PC-9 (cell line): ENCODE data around the gene NPBWR2.

Experiments used
- EZH2 ChIP-seq: fragments of 200-600 bp; sonication (generic); IDR thresholded peaks from 2 replicates; pipeline ENCODE4 v1.8.0; 2017; ENCODE audit warnings: antibody characterized with exemption, low read depth
- TF ChIP-seq, protein P1 (sequence below): fragments of 200-600 bp; sonication (generic); conservative IDR thresholded peaks from 2 replicates; pipeline ENCODE4 v1.6.1; 2017; ENCODE audit warnings: mixed run types, antibody characterized with exemption, mild to moderate bottlenecking, moderate library complexity

DNA sequence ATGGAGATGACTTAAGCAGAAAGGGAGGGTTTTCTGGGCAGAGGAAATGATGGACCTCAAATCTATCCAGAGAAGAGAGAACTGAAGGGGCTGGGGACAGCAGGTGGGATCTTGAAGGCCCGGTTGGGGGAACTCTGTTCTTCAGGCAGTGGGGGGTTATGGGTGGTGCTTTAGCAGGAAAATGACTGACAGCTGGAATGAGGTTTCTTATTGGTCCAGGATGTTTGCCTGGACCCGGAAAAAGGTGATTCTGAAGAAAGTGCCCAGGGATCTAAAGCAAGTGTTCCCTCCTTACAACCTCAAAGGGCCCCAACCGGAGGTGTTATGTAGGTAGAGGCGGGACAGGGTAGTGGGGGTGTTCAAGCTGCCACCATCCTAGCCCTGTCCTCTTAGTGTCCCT, 11.9 kb downstream of the NPBWR2 start:
- TF ChIP-seq, protein P1, sequence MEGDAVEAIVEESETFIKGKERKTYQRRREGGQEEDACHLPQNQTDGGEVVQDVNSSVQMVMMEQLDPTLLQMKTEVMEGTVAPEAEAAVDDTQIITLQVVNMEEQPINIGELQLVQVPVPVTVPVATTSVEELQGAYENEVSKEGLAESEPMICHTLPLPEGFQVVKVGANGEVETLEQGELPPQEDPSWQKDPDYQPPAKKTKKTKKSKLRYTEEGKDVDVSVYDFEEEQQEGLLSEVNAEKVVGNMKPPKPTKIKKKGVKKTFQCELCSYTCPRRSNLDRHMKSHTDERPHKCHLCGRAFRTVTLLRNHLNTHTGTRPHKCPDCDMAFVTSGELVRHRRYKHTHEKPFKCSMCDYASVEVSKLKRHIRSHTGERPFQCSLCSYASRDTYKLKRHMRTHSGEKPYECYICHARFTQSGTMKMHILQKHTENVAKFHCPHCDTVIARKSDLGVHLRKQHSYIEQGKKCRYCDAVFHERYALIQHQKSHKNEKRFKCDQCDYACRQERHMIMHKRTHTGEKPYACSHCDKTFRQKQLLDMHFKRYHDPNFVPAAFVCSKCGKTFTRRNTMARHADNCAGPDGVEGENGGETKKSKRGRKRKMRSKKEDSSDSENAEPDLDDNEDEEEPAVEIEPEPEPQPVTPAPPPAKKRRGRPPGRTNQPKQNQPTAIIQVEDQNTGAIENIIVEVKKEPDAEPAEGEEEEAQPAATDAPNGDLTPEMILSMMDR: no peak
- no peak for TF ChIP-seq EZH2
